Natural killer cell (primary cell): ENCODE results near the gene TLE7. TPM values are rescaled to one million over a fixed set of nuclear protein-coding genes. Genes with fewer than 3 reads are reported as not detected.

Source experiments
- ATAC-seq, 3 donors: fragments of 150-1000 bp in 2 of 3; fragments of 200-7000 bp in 1 of 3; cut with Tn5 transposase; 1 replicate in 1 of 3; 2 replicates in 2 of 3; pipeline ENCODE4 v1.10.0; 2021; ENCODE audit warnings: mild to moderate bottlenecking in 2 of 3, moderate library complexity in 2 of 3
- DNase-seq, 2 donors: peaks; one replicate each; pipeline versions ENCODE4 v3.0.0 to v3.0.0-alpha.2; 2013 to 2021; ENCODE audit warnings: mixed read lengths in 1 of 2
- H3K27ac ChIP-seq: one replicate; pipeline ENCODE4 v1.5.1; 2013; ENCODE audit warnings: mild to moderate bottlenecking, low read length
- H3K27me3 ChIP-seq: one replicate; pipeline ENCODE4 v1.6.1; 2013; ENCODE audit warnings: low read length; ENCODE audit not compliant: control insufficient read depth, insufficient read depth
- H3K36me3 ChIP-seq: one replicate; pipeline ENCODE4 v1.6.1; 2013; ENCODE audit warnings: low read length; ENCODE audit not compliant: control insufficient read depth, insufficient read depth
- H3K4me1 ChIP-seq: one replicate; pipeline ENCODE4 v1.6.1; 2013; ENCODE audit warnings: low read length; ENCODE audit not compliant: control insufficient read depth, insufficient read depth
- H3K4me3 ChIP-seq: one replicate; pipeline ENCODE4 v1.5.1; 2013; ENCODE audit warnings: low read length
- H3K9me3 ChIP-seq: one replicate; pipeline ENCODE4 v1.6.1; 2013; ENCODE audit warnings: low read length; ENCODE audit not compliant: control insufficient read depth, insufficient read depth
- H3K27ac Mint-ChIP-seq, 2 donors: one replicate each; pipeline ENCODE4 v1.8.0; 2022; ENCODE audit warnings: mild to moderate bottlenecking in 2 of 2, mixed read lengths in 2 of 2, moderate library complexity in 1 of 2
- H3K27me3 Mint-ChIP-seq, 2 donors: one replicate each; pipeline ENCODE4 v1.8.0; 2022; ENCODE audit warnings: low read depth in 2 of 2, mixed read lengths in 2 of 2
- H3K36me3 Mint-ChIP-seq: one replicate; pipeline ENCODE4 v1.8.0; 2022; ENCODE audit warnings: mixed read lengths
- H3K4me1 Mint-ChIP-seq, 2 donors: one replicate each; pipeline ENCODE4 v1.8.0; 2022; ENCODE audit warnings: mixed read lengths in 2 of 2
- H3K4me3 Mint-ChIP-seq: one replicate; pipeline ENCODE4 v1.8.0; 2022; ENCODE audit warnings: mild to moderate bottlenecking, moderate library complexity, mixed read lengths
- H3K9me3 Mint-ChIP-seq, 2 donors: one replicate each; pipeline ENCODE4 v1.8.0; 2022; ENCODE audit warnings: mixed read lengths in 2 of 2
- WGBS: methylation state at CpG from one replicate; pipeline ENCODE4 v1.1.7; 2013; ENCODE audit warnings: missing lambda C conversion rate; ENCODE audit not compliant: insufficient coverage; 5-methylcytosine and 5-hydroxymethylcytosine counted together
- intact Hi-C: fragments of 100-400 bp; cut with micrococcal nuclease; formaldehyde crosslinking; loops from one replicate; pipeline ENCODE4 v1.14.2; 2022
- total RNA-seq, 4 donors: library from RNA; stranded (reverse); fragments of 120-200 nt in 1 of 4; gene quantifications; one replicate each; pipeline versions ENCODE4 v1.2.3 to v1.2.4, GENCODE V29; 2013 to 2022
- TF ChIP-seq, protein P1 (sequence below): fragments of 200-600 bp; IDR thresholded peaks from one replicate; pipeline ENCODE4 v1.8.0; 2022; ENCODE audit warnings: antibody characterized with exemption

Gene TLE7
- total RNA-seq, 3 donors from 2014 or later (not counting 1 experiment from before 2014, with no cell fraction given): not detected

DNA sequence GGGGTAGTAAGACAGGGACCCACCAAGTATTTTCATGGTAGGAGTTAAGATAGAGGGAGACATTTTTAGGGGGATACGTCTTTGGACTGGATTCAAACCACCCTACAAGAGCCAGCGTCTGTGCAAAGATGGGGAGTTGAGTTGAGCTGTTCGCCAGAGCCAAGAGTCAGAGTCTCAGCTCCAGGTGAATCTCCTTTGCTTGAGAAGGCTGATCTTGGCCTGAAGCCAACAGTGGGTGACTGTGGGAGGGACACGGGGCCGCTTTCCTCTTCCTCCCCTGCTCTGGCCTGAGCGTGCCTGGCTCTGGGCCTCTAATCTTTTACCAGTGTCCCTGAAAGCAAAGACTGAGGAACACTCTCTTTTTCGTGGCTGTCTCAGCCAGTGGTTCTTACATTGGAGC is 5.4 kb downstream of the TLE7 start:
- intact Hi-C loops: no loop called here
- Histone ChIP-seq H3K36me3 (no peaks in the 10 kb centered on the region), H3K27ac (no peak overlapping the region), H3K9me3 (no peaks in the 10 kb centered on the region), H3K4me1 (no peaks in the 10 kb centered on the region), H3K4me3 (no peak overlapping the region), H3K27me3 (no peaks in the 10 kb centered on the region)
- Mint-ChIP-seq H3K9me3 (no peaks in the 10 kb centered on the region), H3K4me1 (no peaks in the 10 kb centered on the region), H3K27ac (no peak overlapping the region), H3K27me3 (peaks cover 7 to 12% of the 10 kb centered on the region in 2 donors), H3K4me3 (no peak overlapping the region), H3K36me3 (no peaks in the 10 kb centered on the region)
- 71% methylated on average over 7 of the region's 7 CpGs for WGBS
- TF ChIP-seq, protein P1, sequence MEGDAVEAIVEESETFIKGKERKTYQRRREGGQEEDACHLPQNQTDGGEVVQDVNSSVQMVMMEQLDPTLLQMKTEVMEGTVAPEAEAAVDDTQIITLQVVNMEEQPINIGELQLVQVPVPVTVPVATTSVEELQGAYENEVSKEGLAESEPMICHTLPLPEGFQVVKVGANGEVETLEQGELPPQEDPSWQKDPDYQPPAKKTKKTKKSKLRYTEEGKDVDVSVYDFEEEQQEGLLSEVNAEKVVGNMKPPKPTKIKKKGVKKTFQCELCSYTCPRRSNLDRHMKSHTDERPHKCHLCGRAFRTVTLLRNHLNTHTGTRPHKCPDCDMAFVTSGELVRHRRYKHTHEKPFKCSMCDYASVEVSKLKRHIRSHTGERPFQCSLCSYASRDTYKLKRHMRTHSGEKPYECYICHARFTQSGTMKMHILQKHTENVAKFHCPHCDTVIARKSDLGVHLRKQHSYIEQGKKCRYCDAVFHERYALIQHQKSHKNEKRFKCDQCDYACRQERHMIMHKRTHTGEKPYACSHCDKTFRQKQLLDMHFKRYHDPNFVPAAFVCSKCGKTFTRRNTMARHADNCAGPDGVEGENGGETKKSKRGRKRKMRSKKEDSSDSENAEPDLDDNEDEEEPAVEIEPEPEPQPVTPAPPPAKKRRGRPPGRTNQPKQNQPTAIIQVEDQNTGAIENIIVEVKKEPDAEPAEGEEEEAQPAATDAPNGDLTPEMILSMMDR: no peak
- no peak for DNase-seq
- no peak for ATAC-seq

DNA sequence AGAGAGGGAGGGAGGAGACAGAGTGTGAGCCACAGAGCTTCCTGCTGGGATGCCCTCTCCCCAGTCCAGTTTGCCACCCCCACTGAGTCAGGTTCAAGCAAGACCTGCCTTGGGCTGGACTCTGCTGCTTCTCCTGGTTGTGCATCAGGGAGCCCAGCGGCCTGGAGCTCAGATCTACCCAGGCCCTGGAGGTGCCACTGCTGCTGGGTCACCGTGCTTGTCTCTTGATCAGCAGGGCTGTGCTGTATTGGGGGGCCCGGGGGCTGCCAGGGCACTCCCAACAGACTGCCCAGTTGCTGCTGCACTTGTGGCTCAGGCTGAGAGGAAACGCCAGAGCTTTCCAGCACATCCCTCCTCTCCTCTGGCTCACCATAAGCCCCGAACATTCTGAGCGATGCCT is 8.9 kb downstream of the TLE7 start:
- Histone ChIP-seq H3K36me3 (no peaks in the 10 kb centered on the region), H3K27ac (no peak overlapping the region), H3K27me3 (no peaks in the 10 kb centered on the region), H3K4me3 (no peak overlapping the region), H3K4me1 (no peaks in the 10 kb centered on the region), H3K9me3 (no peaks in the 10 kb centered on the region)
- no peaks in the 10 kb centered on the region for H3K36me3 Mint-ChIP-seq
- intact Hi-C loops: no loop called here
- 72% methylated on average over 6 of the region's 6 CpGs for WGBS
- H3K27ac Mint-ChIP-seq: no peak overlapping the region
- no peaks in the 10 kb centered on the region for H3K4me1 Mint-ChIP-seq
- ATAC-seq (no peak), DNase-seq (no peak)
- peaks cover 7 to 21% of the 10 kb centered on the region in 2 donors for H3K27me3 Mint-ChIP-seq
- H3K4me3 Mint-ChIP-seq: no peak overlapping the region
- TF ChIP-seq, protein P1: no peak
- no peaks in the 10 kb centered on the region for H3K9me3 Mint-ChIP-seq

DNA sequence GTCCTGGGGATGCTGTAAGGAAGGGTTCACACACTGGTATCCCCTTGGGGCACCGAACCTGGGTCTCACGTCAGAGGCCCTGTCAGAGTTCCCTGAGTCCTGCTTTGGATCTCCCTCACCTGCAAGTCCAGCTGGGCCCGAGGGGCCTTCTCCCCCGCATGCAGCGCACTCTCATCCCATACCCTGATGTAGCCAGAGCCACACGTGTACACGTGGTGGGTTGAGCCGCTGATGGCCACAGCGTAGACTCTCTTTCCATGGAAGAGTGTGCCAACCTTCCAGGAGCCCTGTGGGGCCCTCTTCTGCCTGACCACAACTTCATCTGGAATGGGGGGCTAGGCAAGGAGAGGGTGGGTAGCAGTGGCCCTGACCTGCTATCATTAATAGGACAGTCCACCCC is 9.9 kb downstream of the TLE7 start:
- TF ChIP-seq, protein P1: no peak
- Histone ChIP-seq H3K4me1 (no peaks in the 10 kb centered on the region), H3K9me3 (no peaks in the 10 kb centered on the region), H3K27ac (no peak overlapping the region), H3K27me3 (no peaks in the 10 kb centered on the region), H3K36me3 (no peaks in the 10 kb centered on the region), H3K4me3 (no peak overlapping the region)
- ATAC-seq (no peak), DNase-seq (no peak)
- no peaks in the 10 kb centered on the region for H3K36me3 Mint-ChIP-seq
- H3K4me3 Mint-ChIP-seq: no peak overlapping the region
- H3K9me3 Mint-ChIP-seq: no peaks in the 10 kb centered on the region
- 89% methylated on average over 9 of the region's 9 CpGs for WGBS
- peaks cover 4 to 20% of the 10 kb centered on the region in 2 donors for H3K27me3 Mint-ChIP-seq
- intact Hi-C loops: no loop called here
- no peaks in the 10 kb centered on the region for H3K4me1 Mint-ChIP-seq
- no peak overlapping the region for H3K27ac Mint-ChIP-seq

DNA sequence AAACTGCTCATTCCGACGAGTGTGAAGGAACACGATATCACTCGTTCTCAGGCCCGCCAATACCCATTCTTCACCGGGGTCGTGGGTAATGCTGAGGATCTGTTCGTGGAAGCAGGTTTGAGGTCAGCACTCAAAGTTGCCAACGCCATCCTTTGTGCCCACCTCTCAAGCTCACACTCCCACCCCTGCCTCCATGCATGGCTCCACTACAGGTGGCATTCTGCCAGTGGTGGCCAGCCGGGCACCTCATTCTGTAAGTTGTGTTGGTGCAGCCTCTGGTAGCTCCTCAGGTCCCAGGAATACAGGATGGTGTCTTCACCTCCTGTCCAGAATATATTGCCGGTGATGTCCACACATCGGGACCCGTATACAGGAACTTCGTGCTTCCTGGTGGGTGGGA is 10.7 kb downstream of the TLE7 start:
- no peaks in the 10 kb centered on the region for H3K27me3 ChIP-seq
- H3K27ac ChIP-seq: no peak overlapping the region
- WGBS: 90% methylated on average over 14 of the region's 14 CpGs
- intact Hi-C loops: no loop called here
- Mint-ChIP-seq H3K4me1 (no peaks in the 10 kb centered on the region), H3K4me3 (no peak overlapping the region), H3K36me3 (no peaks in the 10 kb centered on the region), H3K27me3 (peaks cover 12 to 28% of the 10 kb centered on the region in 2 donors), H3K9me3 (no peaks in the 10 kb centered on the region), H3K27ac (no peak overlapping the region)
- TF ChIP-seq, protein P1: no peak
- no peaks in the 10 kb centered on the region for H3K9me3 ChIP-seq
- H3K4me3 ChIP-seq: no peak overlapping the region
- DNase-seq: no peak
- H3K36me3 ChIP-seq: no peaks in the 10 kb centered on the region
- ATAC-seq: no peak
- H3K4me1 ChIP-seq: no peaks in the 10 kb centered on the region
